ENCODE data around the gene GRK2.

The GRK2 gene

GRCh38 chr11:67275606-67276409 lies 9.5 kb downstream of the GRK2 start:
- TF ChIP-seq CTCF (IDR thresholded peaks at IDR 0.05; ENCODE audit: borderline replicate concordance, control extremely low read depth, extremely low read depth, insufficient read depth, missing control alignments) = no peak
- DNase-seq (ENCODE audit: low spot score) = no peak
- in situ Hi-C loops (cut with MboI; ENCODE audit: low sequenced_read_pairs, unreplicated experiment) = no loop called here

- DNase-seq (ENCODE audit: low spot score) = peak; percentile 58
- in situ Hi-C loops (cut with MboI; ENCODE audit: low sequenced_read_pairs, unreplicated experiment) = no loop called here
- peak; percentile 61 for TF ChIP-seq CTCF (IDR thresholded peaks at IDR 0.05; ENCODE audit: borderline replicate concordance, control extremely low read depth, extremely low read depth, insufficient read depth, missing control alignments)
Measured at GRCh38 chr11:67276781-67277230, 10.5 kb downstream of the GRK2 start.

- peak; percentile 94 for DNase-seq (ENCODE audit: low spot score)
- no peak for TF ChIP-seq CTCF (IDR thresholded peaks at IDR 0.05; ENCODE audit: borderline replicate concordance, control extremely low read depth, extremely low read depth, insufficient read depth, missing control alignments)
- in situ Hi-C loops (cut with MboI; ENCODE audit: low sequenced_read_pairs, unreplicated experiment) = no loop called here
Measured at GRCh38 chr11:67277231-67277961, 11.1 kb downstream of the GRK2 start.

DNA sequence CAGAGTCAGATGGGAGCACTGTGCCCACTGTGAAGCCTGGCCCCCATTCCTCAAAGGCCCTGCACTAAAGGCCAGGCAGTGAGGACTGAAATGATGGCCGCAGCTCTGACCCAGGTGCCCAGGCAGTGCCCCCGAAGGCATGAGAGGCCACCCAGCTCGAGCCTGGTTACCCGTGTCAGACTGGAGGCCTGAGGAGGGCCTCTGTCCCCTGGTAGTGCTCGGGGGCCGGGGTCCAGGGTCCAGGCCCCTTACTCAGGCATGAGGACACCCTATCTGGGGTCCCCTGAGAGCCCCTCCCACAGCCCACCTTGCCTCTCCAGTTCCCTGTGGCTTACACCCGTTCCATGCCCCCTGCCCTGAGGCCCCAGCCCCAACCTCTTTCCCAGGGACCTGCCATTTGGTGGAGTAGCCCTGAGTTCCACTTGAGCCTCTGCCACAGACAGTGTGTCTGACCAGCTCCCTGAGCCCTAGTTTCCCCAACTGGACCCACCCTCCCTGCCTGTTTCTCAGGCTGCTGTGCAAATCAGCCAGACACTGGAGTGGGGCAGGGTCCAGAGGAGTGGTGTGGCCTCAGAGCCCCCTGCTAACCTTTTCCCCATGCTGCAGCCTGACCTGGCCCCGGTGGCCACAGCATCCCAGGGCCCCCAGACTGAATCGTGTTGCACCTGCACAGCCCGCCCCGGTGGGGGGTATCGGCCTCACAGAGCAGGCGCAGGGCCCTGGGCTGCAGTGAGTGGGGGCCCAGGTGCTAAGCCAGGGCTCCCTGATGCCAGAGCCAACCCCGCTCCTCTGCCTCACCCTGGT lies 12.1 kb downstream of the GRK2 start:
- DNase-seq (ENCODE audit: low spot score) = no peak
- in situ Hi-C loops (cut with MboI; ENCODE audit: low sequenced_read_pairs, unreplicated experiment) = no loop called here
- TF ChIP-seq CTCF (IDR thresholded peaks at IDR 0.05; ENCODE audit: borderline replicate concordance, control extremely low read depth, extremely low read depth, insufficient read depth, missing control alignments) = no peak

DNA sequence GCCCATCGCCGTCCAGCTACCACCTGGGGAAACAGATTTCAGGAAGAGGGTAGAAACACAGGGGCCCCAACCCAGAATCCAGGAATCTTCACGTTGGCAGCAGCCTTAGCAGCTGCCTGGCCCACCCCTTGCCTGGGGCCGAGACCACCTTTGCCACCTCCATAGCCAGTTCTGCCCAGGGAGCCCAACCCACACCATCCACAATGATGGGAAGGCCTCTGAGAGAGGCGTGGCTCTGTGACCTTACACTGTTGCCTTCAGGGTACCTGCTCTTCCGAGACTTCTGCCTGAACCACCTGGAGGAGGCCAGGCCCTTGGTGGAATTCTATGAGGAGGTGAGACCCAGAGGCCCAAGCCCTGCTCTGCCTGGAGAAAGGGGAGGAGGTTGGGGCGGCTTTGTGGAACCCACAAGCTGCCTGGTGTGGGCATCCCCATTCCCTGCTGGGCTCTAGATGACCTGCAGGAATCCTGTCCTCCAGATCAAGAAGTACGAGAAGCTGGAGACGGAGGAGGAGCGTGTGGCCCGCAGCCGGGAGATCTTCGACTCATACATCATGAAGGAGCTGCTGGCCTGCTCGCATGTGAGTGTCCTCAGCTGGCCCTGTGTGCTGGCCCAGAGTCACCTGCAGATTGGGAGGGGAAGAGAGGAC lies 12.8 kb downstream of the GRK2 start:
- in situ Hi-C loops (cut with MboI; ENCODE audit: low sequenced_read_pairs, unreplicated experiment) = no loop called here
- no peak for TF ChIP-seq CTCF (IDR thresholded peaks at IDR 0.05; ENCODE audit: borderline replicate concordance, control extremely low read depth, extremely low read depth, insufficient read depth, missing control alignments)
- no peak for DNase-seq (ENCODE audit: low spot score)

All from GM13976 (cell line).